Limb (tissue), 2 donors: Measurements from ENCODE around the gene HK1.

Experiments used
- DNase-seq, 2 donors: peaks; one replicate each; pipeline ENCODE4 v3.0.0-alpha.2; 2016; ENCODE audit errors: extremely low spot score in 2 of 2

The HK1 gene

DNA sequence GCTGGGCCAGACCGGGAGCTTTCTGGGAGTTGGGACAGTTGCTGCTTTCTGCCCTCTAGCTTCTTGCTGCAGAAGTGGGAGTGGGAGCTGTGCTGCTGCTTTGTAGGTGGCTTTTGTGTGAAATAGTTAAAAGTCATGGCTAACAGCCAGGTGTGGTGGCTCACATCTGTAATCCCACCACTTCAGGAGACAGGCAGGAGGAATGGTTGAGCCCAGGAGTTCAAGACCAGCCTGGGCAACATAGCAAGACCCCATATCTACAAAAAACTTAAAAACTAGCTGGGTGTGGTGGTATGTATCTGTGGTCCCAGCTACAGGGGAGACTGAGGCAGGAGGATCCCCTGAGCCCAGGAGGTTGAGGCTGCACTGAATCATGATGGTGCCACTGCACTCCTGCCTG, 124.8 kb downstream of the HK1 start:
- DNase-seq: no peak

DNA sequence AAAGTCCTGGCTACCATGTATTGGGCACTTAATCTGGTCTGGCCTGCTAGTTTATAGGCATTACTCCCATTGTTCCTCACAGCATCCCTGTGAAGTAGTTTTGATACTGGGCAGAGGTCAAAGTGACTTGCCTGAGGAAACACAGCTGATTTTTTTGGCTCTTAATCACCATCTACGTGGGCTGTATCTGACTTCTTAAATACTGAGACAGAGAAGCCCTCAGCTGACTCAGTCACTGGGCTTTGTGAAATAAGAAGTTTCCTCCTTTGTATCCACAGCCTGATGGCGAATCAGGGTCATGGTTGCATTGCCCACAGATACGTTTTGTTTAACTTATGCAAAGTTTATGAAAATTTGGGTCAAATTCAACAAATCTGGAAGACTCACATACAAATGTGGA, 125.2 kb downstream of the HK1 start:
- no peak for DNase-seq

DNA sequence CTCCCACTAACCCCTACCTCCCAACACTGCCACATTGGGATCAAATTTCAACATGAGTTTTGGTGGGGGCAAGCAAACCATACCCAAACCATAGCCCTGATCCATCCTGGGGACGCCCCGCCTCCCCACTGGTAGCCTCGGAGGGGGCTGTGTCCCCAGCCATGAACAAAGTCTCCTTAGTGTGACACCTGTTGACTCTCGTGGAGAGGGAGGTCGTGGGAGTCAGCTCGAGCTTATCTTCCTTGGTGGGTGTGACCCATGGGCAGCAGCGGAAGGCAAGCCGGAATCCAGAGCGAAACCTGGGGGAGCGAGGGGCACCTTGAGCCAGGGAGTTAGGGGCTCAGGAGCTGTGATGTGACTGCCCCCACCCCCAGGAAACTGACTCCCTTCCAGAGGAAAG, 126.5 kb downstream of the HK1 start:
- DNase-seq: no peak

DNA sequence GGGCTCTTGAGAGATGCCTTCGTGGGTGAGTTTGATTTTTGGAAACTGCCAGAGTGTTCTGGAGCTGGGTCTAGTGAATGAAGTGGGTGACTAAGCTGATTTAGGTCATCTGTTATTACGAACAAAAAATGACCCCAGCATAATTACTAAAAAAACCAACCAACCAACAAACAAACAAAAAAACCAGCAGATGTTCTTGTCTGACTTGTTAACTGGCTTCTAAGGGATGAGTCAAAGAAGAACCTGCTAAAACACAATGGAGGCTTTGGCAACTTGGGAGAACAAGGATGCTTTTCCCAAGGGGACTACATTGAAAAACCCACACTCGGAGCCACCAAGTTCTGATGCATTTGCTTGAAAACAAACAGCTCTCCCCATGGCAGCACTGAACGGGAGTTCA, 126.9 kb downstream of the HK1 start:
- no peak for DNase-seq

DNA sequence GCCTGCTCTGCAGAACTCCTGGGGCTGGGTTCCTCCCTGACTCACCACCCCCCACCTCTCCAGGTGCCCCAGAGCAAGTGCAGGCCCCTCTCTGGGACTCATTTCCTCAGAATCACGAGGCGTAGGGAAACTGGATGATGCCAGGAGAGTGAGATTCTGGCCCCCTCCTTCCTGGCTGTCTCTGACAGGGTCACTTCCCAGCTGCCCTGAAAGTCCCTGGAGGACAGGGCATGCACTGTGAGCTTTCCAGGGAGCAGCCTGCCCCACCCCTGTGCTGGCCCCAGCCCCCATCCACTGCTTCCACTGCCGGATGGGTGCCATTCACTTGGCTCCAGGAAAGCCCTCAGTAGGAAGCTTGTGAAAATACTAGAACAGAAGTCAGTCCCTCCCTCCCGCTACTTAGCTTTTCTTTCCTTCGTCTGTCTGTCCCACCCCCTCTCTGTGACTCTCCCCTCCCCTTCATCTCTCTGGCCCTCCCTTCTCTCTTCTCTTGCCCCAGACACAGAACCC, 128.1 kb downstream of the HK1 start:
- peak; percentile 36 to 51 for DNase-seq

DNA sequence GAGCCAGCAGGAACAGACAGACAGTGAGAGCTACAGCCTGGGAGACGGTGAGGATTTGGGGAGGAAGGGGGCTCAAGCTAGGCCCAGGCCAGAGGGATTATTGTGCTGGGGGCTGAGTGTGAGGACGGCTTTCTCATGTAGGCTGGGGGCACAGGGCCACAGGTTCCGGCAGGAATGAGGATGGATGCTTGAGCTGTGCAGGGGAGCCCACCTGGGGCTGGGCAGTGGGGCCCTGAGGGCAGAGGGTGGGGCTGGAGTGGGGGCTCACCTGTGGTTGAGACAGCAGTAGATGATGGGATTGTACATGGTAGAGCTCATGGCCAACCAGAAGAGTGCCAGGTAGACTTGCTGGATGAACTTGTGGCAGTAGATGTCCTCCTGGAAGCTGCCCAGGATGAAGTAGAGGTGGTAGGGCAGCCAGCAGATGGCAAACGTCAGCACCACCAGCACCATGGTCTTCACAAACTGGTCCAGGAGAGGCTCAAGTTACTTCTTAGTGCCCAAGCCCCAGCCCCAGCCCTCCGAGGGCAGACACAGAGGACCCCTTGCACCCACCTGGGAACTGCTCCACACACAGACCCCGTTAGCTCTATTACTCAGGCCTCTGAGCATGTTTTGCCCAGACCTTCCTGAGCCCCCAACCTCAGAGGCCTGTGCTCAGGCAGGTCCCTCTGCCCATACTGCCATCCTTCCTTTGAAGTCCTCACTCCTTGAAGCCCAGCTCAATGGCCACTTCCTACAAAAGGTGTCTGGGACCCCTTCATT, 128.7 kb downstream of the HK1 start:
- DNase-seq: no peak

DNA sequence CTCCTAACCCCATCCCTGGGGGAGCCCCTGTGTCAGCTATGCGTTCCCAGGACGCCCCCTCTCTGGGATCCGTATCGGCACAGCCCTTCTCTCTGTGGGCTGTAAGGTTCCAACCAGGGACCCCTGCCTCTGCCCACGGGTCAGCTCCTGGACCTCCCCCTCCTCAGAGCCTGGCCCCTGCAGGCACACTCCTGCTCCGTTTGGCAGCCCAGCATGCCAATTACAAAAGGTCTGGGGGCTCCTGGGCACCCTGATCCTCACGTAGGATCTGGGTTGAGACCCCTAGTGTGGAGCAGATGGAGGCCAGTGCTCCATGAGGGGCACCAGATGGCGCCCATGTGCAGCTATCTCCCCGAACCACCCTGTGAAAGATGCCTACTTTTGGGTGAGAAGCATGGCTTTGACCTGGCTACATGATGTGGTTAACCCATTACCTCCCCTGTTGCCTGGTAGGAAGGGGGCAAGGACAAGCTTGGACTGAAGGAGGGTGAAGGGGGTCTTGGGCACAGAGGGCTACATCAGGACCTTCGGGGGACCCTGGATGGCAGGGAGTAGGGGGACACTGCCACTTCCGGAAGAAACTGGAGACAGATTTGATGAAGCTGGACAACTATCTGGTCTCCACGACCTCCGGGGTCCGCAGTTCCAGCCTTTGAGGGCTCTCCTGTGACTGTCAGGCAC, 129.5 kb downstream of the HK1 start:
- no peak for DNase-seq

DNA sequence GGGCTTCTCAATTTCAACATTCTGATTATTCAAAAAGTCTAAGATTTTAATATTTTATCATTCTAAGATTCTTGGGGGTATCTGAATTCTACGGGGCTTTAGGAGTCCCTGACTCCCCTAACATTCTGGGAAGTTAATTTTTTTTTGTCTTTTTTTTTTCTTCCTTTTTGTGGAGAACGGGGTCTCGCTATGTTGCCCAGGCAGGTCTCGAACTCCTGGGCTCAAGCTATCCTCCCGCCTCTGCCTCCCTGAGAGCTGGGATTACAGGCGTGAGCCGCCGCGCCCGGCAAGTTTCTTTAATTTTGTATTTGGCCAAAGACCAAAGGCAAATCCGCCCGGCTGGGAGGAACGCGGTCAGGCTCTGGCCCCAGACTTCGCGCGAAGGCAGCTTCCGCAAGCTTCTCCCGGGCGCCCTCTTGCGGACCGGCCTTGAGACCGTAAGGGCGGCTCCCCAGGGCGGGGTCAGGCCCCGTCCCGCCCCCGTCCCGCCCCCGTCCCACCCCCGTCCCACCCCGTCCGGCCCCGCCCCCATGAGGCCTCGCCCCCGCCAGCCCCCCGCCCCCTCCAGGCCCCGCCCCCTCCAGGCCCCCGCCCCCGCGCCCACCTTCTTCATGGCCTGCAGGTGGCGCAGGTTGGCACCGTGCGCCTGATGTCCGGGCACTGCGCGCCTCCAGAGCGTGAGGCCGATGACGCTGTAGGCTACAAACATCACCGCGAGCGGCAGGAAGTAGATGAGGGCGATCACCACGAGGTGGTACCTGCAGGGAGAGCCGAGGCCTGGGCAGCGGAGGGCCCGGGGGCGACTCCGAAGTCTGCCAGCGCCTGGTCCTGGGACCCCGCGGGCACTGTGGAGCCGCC, 130.3 kb downstream of the HK1 start:
- peak; percentile 93 to 94 for DNase-seq

DNA sequence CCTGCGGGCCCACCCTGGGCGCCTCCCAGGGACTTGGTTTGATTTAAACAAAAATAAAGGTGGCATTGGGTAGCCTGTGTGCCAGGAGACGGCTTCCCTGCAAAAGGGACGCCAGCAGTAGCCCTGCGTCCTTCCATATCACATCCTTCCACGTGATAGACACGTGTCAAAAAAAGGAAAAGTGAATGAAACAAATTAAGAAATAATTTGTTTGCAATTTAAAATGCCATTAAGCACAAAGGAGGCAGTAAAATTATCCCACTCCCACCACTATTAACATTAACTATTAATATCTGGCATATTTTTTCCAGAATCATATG, 130.8 kb downstream of the HK1 start:
- DNase-seq: no peak

DNA sequence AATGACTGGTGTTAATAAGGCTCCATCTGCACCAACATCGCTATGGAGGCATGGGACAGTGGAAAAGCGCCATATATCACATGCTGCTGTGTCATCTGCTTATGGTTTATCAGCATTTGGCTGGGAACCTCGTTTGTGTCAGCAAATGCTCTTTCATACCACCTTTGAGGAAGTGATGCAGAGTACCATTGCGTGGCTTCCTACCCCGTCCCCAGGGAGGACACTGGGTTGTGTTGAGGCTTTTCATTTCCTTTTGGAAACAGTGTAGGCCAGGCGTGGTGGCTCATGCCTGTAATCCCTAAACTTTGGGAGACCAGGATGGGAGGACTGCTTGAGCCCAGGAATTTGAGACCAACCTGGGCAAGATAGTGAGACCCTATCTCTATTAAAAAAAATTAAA, 131.7 kb downstream of the HK1 start:
- DNase-seq: no peak

DNA sequence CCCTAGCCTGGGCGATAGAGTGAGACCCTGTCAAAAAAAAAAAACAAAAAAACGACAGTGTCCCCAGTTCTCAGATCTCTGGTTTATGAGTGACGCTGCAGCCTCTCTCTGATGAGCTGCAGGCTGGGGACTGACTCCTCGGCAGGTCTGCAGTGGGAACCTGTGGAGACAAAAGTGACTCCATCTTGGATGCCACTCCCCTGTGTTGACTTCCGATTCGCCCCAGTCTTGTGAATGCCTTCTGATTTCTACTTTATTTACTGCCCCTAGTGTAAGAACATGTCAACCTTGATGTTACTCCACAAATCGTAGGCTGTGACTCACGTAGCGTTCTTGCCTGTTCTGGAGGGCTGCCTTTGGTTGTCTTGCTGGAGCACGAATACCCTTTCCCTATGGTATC, 132.2 kb downstream of the HK1 start:
- DNase-seq: no peak

DNA sequence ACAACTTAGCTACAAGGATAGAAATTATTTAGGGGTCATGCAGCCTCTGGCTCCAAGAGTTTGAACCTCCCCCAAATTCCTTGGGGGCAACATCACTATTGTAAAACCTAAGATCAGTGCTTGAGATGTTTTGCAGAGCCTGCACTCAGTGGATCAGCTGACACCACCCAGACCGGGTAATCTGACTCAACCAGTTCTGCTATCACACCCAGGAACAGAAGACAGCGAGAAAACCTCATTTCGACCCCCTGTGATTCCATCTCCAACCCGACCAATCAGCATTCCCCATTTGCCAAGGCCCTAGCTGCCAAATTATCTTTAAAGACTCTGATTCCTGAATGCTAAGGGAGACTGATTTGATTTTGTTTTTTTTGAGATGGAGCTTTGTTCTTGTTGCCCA, 133.2 kb downstream of the HK1 start:
- no peak for DNase-seq

DNA sequence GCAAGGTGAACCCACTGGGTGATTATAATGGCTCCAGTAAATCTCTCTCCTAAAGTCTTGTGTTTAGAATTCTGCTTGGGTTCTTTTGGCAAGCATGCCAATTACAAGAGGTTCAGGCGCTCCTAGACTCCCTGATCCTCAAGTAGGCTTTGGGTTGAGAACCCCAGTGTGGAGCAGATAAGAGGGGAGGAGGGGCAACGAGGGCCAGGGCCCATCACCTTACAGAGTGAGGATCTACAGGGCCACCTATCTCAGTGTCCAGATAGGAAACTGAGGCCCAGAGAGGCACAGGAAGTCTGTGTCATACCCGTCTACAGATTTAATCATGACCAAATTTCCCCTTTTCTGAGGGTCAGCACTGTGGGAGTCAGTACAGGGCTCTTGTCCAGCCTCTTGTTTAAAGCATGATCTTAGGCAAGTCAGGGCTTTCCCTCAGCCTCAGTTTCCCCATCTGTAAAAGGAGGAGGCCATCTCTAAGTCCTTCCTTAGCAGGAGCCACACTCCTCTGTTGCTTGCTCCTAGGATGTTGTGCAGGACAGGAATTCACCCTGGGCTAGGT, 134.0 kb downstream of the HK1 start:
- DNase-seq: no peak

DNA sequence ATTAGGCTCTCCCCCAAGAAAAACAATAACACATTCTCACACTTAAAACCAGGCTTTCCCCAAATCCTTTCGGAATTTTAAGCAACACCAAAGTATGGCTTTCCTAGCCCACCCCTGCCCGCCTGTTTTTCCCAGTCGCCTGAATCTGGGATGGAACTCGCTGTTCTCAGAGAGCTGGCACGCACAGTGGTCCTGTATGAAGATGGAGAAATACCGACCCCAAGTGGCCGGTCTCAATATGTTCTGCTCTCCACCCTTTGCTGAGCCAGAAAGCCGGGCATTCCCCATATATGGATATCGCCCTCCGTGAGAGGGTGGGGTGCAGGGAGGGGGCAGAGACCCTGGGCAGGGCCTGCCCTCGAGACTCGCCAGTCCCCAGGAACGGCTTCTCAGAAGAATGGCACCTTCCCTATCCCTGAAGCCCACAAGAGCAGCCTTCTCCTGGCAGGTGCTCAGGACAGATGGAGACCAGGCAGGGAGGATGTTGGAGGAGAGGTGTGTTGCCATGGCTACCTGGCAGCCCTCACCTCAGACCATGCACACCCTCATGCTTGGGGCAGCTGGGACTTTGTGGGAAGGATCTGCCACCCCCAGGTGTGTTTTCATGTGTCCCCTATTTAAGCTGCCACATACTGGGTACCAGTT, 135.0 kb downstream of the HK1 start:
- DNase-seq: peak; percentile 66 to 77

DNA sequence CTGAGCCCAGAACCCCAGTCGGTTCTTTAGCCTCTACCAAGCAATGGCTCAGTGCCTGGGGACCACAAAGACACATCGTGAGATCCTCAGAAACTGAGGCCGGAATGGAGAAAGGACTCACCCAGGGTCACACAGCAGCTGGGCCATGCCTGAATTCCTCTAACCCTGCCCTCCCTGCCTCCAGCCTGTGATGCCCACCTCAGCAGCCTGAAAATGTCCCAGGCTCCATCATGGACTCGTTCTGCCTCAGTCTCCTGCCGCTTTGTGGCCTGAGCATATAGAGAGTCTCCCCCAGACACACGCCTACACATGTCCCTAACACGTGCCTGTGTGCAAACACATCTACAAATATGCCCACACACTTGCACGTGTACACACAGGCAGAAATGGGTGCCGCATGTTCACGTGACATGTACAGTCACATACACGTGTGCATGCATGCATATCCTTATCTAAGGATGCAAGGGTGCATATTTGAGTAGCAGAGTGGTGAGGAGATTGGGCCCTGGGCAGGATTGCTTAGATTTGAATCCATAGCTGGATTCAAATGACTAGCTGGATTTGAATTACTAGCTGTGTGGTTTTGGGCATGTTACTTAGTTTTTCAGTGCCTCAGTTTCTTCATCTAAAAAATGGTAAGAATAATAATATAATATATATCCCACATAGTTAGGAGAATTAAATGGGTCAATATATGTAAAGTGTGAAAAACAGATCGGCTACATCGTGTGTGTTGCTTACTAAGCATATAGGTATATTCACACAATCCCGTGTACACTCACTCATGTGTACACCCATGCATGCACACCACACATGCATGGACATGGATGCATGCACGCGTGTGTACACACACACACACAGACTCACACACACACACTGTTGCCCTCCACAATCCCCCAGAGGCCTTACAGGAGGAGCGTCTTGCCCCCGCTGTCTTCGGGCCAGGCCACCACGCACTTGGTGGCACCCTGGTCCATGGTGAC, 136.0 kb downstream of the HK1 start:
- DNase-seq: no peak

DNA sequence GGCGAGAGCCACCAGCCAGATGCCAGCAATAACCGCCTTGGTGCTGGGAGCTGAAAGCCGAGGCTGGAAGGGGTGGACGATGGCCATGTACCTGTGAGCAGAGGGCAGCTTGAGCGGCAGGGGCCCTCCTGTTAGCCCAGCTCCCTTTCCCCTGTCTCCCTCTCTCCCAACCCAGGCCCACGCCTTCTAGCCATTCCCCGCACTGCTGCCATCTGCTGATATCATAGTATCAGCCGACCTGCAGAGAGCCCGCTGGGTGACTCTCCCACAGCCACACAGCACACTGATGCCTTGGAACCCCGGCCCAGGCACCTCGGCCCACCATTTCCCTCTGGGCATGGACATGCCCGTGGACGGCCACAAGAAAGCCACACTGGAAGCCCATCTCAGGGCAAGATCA, 136.8 kb downstream of the HK1 start:
- no peak for DNase-seq

DNA sequence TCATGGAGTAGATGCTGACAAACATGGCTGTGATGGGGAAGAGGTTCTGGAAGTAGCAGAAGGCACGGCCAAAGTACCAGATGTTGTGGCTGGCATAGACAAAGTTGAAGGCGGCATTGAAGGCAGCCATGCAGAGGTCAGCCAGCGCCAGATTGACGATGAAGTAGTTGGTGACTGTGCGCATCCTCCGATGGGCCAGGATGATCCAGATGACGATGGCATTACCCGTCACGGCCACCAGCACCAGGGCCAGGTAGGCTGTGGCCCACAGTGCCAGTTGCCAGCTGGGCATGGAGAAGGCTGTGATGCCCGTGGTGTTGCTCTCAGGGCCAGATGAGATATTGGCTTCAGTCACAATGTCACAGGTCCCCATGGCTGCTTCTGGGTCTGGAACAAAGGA, 137.7 kb downstream of the HK1 start:
- no peak for DNase-seq

DNA sequence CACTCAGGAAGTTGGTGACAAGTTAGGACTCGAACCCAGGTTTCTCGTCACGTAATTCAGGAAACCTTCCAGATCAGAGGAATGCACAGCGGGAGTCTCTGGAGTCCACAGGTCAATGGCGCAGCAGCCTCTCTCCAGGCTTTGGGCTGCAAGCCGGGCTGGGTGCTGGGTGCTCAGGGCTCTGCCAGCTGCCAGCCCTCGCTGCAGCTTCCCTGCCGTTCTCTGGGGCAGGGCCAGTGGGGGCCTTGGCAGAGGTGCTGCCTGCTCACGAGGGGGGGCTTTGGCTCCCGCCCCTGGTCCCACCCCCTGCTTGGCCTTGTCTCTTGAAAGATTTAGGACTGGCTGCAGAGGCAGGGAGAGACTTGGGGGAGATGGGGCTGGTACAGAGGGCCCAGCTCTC, 138.4 kb downstream of the HK1 start, which contains the start of gene TACR2:
TACR2 (minus strand) TSS at position 224 of the 400 bp plus-strand sequence. CDS start 595 bp downstream, outside the sequence.
- DNase-seq: no peak

DNA sequence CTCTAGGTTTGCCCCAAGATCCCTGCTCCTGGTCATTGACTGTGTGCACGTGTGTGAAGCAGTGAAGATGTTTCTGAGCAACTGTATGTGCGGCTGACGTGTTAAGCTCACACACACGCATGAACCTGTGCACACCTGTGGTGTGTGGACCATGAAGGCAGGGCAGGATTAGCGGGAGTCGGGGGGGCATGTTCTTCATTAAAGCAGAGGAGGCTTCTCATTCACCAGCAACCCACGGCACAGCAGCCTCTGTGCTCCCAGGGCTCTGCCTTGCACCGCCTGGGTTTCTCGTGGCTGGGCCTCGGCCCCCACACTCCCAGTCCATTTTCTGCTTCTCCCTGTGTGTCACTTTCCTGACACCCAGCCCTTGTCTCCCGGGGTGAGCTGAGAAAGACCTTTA, 139.2 kb downstream of the HK1 start:
- no peak for DNase-seq
